Measurements from ENCODE around the gene MROH8.

DNA sequence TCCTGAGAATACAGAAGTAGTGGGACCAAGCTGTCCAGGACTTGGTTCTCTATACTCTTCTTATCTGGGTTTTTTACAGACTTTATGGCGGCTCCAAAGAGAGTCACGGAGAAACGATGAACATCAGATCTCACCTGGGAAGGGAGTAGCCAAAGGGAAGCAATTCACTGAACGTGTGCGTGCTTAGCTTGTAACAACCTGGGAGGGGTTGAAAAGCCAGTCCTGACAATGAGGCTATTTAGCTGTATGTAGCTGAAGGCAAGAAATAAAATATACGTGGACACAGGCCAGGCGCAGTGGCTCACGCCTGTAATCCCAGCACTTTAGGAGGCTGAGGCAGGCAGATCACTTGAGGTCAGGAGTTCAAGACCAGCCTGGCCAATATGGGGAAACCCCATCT, 65.3 kb downstream of the MROH8 start:
- TF ChIP-seq, protein P1, sequence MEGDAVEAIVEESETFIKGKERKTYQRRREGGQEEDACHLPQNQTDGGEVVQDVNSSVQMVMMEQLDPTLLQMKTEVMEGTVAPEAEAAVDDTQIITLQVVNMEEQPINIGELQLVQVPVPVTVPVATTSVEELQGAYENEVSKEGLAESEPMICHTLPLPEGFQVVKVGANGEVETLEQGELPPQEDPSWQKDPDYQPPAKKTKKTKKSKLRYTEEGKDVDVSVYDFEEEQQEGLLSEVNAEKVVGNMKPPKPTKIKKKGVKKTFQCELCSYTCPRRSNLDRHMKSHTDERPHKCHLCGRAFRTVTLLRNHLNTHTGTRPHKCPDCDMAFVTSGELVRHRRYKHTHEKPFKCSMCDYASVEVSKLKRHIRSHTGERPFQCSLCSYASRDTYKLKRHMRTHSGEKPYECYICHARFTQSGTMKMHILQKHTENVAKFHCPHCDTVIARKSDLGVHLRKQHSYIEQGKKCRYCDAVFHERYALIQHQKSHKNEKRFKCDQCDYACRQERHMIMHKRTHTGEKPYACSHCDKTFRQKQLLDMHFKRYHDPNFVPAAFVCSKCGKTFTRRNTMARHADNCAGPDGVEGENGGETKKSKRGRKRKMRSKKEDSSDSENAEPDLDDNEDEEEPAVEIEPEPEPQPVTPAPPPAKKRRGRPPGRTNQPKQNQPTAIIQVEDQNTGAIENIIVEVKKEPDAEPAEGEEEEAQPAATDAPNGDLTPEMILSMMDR (IDR thresholded peaks at IDR 0.05): no peak
- TF ChIP-seq POLR2A (IDR thresholded peaks at IDR 0.05) (no peak), POLR2AphosphoS5 (IDR thresholded peaks at IDR 0.05) (no peak)
